Adrenal gland (tissue), 12 donors: ENCODE data around the gene VAPA. TPM values are rescaled to one million over a fixed set of nuclear protein-coding genes. Genes with fewer than 3 reads are reported as not detected.

ENCODE experiments used
- DNase-seq, 7 donors: peaks; one replicate each; pipeline ENCODE4 v3.0.0-alpha.2; 2019 to 2020
- H3K27ac ChIP-seq, 5 donors: fragments of 200-600 bp; sonication (generic) in 4 of 5; 1 replicate in 3 of 5; 2 replicates in 2 of 5; pipeline versions ENCODE4 v1.5.1 to v1.8.0; 2016 to 2020; ENCODE audit warnings: mild to moderate bottlenecking in 1 of 5
- H3K27me3 ChIP-seq: fragments of 200-600 bp; 2 replicates; pipeline ENCODE4 v1.8.0; 2021
- H3K36me3 ChIP-seq, 2 donors: fragments of 200-600 bp; replicated peaks in 1 of 2; 1 replicate in 1 of 2; 2 replicates in 1 of 2; pipeline versions ENCODE4 v1.5.1 to v1.8.0; 2018 to 2022
- H3K4me1 ChIP-seq, 2 donors: fragments of 200-600 bp; replicated peaks in 1 of 2; 1 replicate in 1 of 2; 2 replicates in 1 of 2; pipeline versions ENCODE4 v1.5.1 to v1.8.0; 2018 to 2021
- H3K4me3 ChIP-seq, 4 donors: fragments of 200-600 bp; sonication (generic) in 3 of 4; one replicate each; pipeline ENCODE4 v1.5.1; 2016 to 2018
- H3K9me3 ChIP-seq, 3 donors: fragments of 200-600 bp; sonication (generic) in 1 of 3; replicated peaks in 1 of 3; 1 replicate in 2 of 3; 2 replicates in 1 of 3; pipeline versions ENCODE4 v1.5.1 to v1.8.0; 2016 to 2021
- POLR2A ChIP-seq, 2 donors: fragments of 450-650 bp; IDR thresholded peaks; one replicate each; pipeline ENCODE4 v1.6.1; 2017; ENCODE audit warnings: antibody characterized with exemption in 2 of 2, mild to moderate bottlenecking in 2 of 2, moderate library complexity in 1 of 2
- WGBS, 4 donors: extraction: QIAGEN DNeasy Blood & Tissue Kit in 2 of 4; methylation state at CpG; one replicate each; pipeline versions ENCODE4 v1.1.5 to v1.1.7; 2013 to 2017; 5-methylcytosine and 5-hydroxymethylcytosine counted together
- intact Hi-C, 2 donors: fragments of 100-400 bp; cut with DNase I; formaldehyde crosslinking; loops; one replicate each; pipeline versions ENCODE4 v1.14.1 to v1.15.0; 2022 to 2023
- polyA plus RNA-seq, 3 donors: library from polyadenylated mRNA; stranded (reverse); fragments of 200-250 nt in 2 of 3; fragments of 350-450 nt in 1 of 3; fragmentation: Illumina TruSeq in 1 of 3; extraction: RNeasy Lipid Tissue Mini Kit (QIAGEN cat#74804) in 1 of 3; gene quantifications; one replicate each; pipeline ENCODE4 v1.2.3, GENCODE V29; 2013 to 2014
- total RNA-seq, 9 donors: library from RNA; depleted of rRNA in 4 of 9; stranded (reverse); fragments of >200 nt in 4 of 9; fragments of 120-200 nt in 1 of 9; fragmentation: NEBNext Ultra II Directional in 1 of 9; extraction: Animal tissue kit (Norgen Biotek cat#: 25700) in 1 of 9; gene quantifications; one replicate each; pipeline versions ENCODE4 v1.1.0 to v1.2.4, GENCODE V29; 2013 to 2023
- TF ChIP-seq, protein P1 (sequence below), 6 experiments: fragments of 450-650 bp in 4 of 6; fragments of 200-600 bp in 2 of 6; sonication (generic) in 1 of 6; IDR thresholded peaks; 1 replicate in 5 of 6; 2 replicates in 1 of 6; pipeline versions ENCODE4 v1.5.1 to v1.8.0; 2016 to 2021; ENCODE audit warnings: antibody characterized with exemption in 6 of 6, mild to moderate bottlenecking in 2 of 6, moderate library complexity in 1 of 6
- donor health status: healthy with polysubstance abuse.
- donor health status: Bipolar disorder and iron deficiency.
- donor health status: DM: yes; HTN: yes; CAD: no.
- donor health status: DM: no; HTN: no; CAD: no.
- donor health status: DM: no; HTN: no; CAD: no.
- donor health status: DM: yes; HTN: yes; CAD: no.

Gene VAPA
- total and polyA plus RNA-seq, 12 donors: 71.3 to 900 (median 436) TPM

DNA sequence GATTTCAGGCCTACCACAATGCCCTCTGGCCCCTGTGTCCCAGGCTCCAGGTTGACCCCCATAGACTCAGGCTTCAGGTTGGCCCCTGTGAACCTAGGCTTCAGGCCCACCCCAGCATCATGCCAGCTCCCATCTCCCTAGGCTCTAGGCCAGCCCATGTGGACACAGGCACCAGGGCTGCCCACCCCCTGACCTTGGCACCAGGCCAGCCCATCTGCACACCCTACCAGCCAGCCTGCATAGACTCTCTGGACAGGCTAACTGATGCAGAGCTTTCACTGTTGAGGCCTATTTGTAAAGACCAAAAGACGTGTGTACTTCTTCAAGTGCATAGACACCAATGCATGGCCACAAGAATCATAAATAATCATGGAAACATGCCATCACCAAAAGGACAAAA is 83.9 kb downstream of the VAPA start:
- H3K4me1 ChIP-seq: no peaks in the 10 kb centered on the region
- TF ChIP-seq, protein P1, sequence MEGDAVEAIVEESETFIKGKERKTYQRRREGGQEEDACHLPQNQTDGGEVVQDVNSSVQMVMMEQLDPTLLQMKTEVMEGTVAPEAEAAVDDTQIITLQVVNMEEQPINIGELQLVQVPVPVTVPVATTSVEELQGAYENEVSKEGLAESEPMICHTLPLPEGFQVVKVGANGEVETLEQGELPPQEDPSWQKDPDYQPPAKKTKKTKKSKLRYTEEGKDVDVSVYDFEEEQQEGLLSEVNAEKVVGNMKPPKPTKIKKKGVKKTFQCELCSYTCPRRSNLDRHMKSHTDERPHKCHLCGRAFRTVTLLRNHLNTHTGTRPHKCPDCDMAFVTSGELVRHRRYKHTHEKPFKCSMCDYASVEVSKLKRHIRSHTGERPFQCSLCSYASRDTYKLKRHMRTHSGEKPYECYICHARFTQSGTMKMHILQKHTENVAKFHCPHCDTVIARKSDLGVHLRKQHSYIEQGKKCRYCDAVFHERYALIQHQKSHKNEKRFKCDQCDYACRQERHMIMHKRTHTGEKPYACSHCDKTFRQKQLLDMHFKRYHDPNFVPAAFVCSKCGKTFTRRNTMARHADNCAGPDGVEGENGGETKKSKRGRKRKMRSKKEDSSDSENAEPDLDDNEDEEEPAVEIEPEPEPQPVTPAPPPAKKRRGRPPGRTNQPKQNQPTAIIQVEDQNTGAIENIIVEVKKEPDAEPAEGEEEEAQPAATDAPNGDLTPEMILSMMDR (IDR thresholded peaks at IDR 0.05): no peak
- no peak for TF ChIP-seq POLR2A (IDR thresholded peaks at IDR 0.05)
- H3K27me3 ChIP-seq: no peaks in the 10 kb centered on the region
- H3K4me3 ChIP-seq: no peak overlapping the region
- no peak for DNase-seq
- H3K36me3 ChIP-seq: no peaks in the 10 kb centered on the region
- H3K27ac ChIP-seq: no peak overlapping the region
- WGBS, 4 donors: 64 to 69% (median 65%) methylated on average over 1 of the region's 1 CpG
- intact Hi-C loops: no loop called here
- H3K9me3 ChIP-seq: peaks cover 0 to 7% (median 0%) of the 10 kb centered on the region in 3 donors

DNA sequence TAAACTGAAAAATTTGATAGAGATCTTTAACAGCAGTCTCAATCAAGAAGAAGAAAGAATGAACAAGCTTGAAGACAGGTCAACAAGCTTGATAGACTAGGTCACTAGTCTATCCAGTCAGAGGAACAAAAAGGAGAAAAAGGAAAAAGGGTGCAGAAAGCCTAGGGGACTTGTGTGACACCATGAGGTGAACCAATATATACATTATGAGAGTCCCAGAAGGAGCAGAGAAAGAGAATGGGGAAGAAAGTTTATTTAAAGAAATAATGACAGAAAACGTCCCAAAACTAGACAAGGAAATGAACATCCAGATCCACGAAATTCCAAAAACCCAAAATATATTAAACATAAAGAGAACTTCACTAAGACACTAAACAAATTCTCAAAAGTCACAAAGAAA is 84.5 kb downstream of the VAPA start:
- 72 to 84% (median 80%) methylated on average over 2 of the region's 2 CpGs for WGBS, 4 donors
- no peaks in the 10 kb centered on the region for H3K4me1 ChIP-seq
- DNase-seq: no peak
- intact Hi-C loops: no loop called here
- TF ChIP-seq, protein P1 (IDR thresholded peaks at IDR 0.05): no peak
- TF ChIP-seq POLR2A (IDR thresholded peaks at IDR 0.05): no peak
- H3K4me3 ChIP-seq: no peak overlapping the region
- no peaks in the 10 kb centered on the region for H3K27me3 ChIP-seq
- H3K9me3 ChIP-seq: peaks cover 0 to 7% (median 0%) of the 10 kb centered on the region in 3 donors
- H3K27ac ChIP-seq: no peak overlapping the region
- H3K36me3 ChIP-seq: no peaks in the 10 kb centered on the region

DNA sequence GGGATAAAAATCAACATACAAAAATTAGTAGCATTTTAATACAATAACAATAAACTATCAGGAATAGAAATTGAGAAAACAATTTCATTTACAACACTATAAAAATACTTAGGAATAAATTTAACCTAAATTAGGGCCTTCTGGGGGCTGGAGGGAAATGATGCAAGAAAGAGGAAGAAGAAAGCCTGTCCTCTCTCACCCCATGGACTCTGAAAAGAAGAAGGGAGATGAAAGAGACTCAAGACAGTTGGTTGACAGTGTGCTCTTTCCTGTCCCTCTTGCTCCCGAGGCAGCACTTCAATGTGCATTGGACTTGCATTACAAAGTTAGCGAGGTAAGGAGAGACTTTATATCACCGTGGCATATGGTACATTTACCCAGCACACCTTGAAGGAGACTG is 88.5 kb downstream of the VAPA start:
- 77 to 88% (median 83%) methylated on average over 3 of the region's 3 CpGs for WGBS, 4 donors
- no peak for DNase-seq
- peaks cover 0 to 7% (median 0%) of the 10 kb centered on the region in 3 donors for H3K9me3 ChIP-seq
- no peak overlapping the region for H3K27ac ChIP-seq
- H3K36me3 ChIP-seq: no peaks in the 10 kb centered on the region
- no peaks in the 10 kb centered on the region for H3K4me1 ChIP-seq
- TF ChIP-seq, protein P1 (IDR thresholded peaks at IDR 0.05): no peak
- TF ChIP-seq POLR2A (IDR thresholded peaks at IDR 0.05): no peak
- H3K4me3 ChIP-seq: no peak overlapping the region
- intact Hi-C loops: no loop called here
- no peaks in the 10 kb centered on the region for H3K27me3 ChIP-seq

DNA sequence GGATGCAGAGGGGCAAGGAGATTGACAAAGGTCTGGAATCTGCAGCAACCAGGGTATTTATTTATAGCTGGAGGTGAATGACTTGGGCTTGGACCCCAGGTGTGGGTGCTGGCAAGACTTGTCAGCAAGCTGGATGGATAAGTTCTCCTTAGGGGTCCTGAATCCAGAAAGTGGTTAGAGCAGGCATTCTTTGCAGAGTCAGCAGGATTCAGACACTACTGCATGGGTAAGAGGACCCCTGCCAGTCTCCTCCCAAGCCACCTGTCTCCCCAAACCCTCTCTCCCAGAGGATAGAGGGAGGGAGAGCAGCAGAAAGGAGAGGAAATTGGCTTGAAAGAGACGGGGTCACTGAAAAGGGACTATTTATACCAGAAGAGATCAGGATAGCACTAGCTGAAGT is 89.5 kb downstream of the VAPA start:
- Histone ChIP-seq H3K36me3 (no peaks in the 10 kb centered on the region), H3K9me3 (peaks cover 0 to 7% (median 0%) of the 10 kb centered on the region in 3 donors), H3K27me3 (no peaks in the 10 kb centered on the region), H3K4me1 (no peaks in the 10 kb centered on the region), H3K4me3 (no peak overlapping the region), H3K27ac (no peak overlapping the region)
- intact Hi-C loops: no loop called here
- DNase-seq: no peak
- TF ChIP-seq, protein P1 (IDR thresholded peaks at IDR 0.05): no peak
- TF ChIP-seq POLR2A (IDR thresholded peaks at IDR 0.05): no peak
- 67 to 91% (median 80%) methylated on average over 1 of the region's 1 CpG for WGBS, 4 donors
